OCI-LY1 (cell line): Measurements from ENCODE around the gene PKD1.

ENCODE experiments used
- H2AFZ ChIP-seq: fragments of 200-600 bp; sonication (generic), shearing (Covaris generic); 2 replicates; pipeline ENCODE4 v1.6.0; 2014; ENCODE audit warnings: antibody characterized with exemption, mild to moderate bottlenecking, low read length
- H3F3A ChIP-seq: fragments of 200-600 bp; sonication (generic), shearing (Covaris generic); 2 replicates; pipeline ENCODE4 v1.6.0; 2014; ENCODE audit warnings: mild to moderate bottlenecking, antibody characterized with exemption, low read length, moderate library complexity; ENCODE audit not compliant: insufficient read depth
- H3K27ac ChIP-seq: fragments of 200-600 bp; sonication (generic); 2 replicates; pipeline ENCODE4 v1.5.1; 2014; ENCODE audit warnings: low read length, mixed run types, mild to moderate bottlenecking, low read depth; ENCODE audit not compliant: poor library complexity, severe bottlenecking
- H3K27me3 ChIP-seq: fragments of 200-600 bp; sonication (generic); 2 replicates; pipeline ENCODE4 v1.6.0; 2014; ENCODE audit warnings: antibody characterized with exemption, mild to moderate bottlenecking, low read length, moderate library complexity; ENCODE audit not compliant: insufficient read depth
- H3K36me3 ChIP-seq: fragments of 200-600 bp; sonication (generic); 2 replicates; pipeline ENCODE4 v1.6.1; 2014; ENCODE audit warnings: mild to moderate bottlenecking, antibody characterized with exemption, low read length, moderate library complexity, mixed read lengths; ENCODE audit not compliant: insufficient read depth
- H3K4me1 ChIP-seq: fragments of 200-600 bp; sonication (generic); 2 replicates; pipeline ENCODE4 v1.5.1; 2014; ENCODE audit warnings: mild to moderate bottlenecking, low read length, moderate library complexity; ENCODE audit not compliant: insufficient read depth, severe bottlenecking
- H3K4me2 ChIP-seq: fragments of 200-600 bp; sonication (generic), shearing (Covaris generic); 2 replicates; pipeline ENCODE4 v1.6.1; 2014; ENCODE audit warnings: low read length
- H3K4me3 ChIP-seq: fragments of 200-600 bp; sonication (generic); 2 replicates; pipeline ENCODE4 v1.5.1; 2014; ENCODE audit warnings: low read length, low read depth, mild to moderate bottlenecking, mixed read lengths; ENCODE audit not compliant: poor library complexity, severe bottlenecking
- H3K79me2 ChIP-seq: fragments of 200-600 bp; shearing (Covaris generic); 2 replicates; pipeline ENCODE4 v1.6.1; 2016; ENCODE audit warnings: mixed run types, low read length, mixed read lengths; ENCODE audit not compliant: insufficient read depth
- H3K9ac ChIP-seq: fragments of 200-600 bp; sonication (generic), shearing (Covaris generic); 2 replicates; pipeline ENCODE4 v1.6.1; 2014; ENCODE audit warnings: mild to moderate bottlenecking, low read length, mixed read lengths
- H3K9me2 ChIP-seq: fragments of 200-600 bp; sonication (generic), shearing (Covaris generic); 2 replicates; pipeline ENCODE4 v1.6.1; 2014; ENCODE audit warnings: low read depth, mild to moderate bottlenecking, low read length, mixed read lengths
- H3K9me3 ChIP-seq: fragments of 200-600 bp; shearing (Covaris generic); 2 replicates; pipeline ENCODE4 v1.6.1; 2014; ENCODE audit warnings: low read length, mixed read lengths
- H4K20me1 ChIP-seq: fragments of 200-600 bp; sonication (generic), shearing (Covaris generic); 2 replicates; pipeline ENCODE4 v1.6.0; 2016; ENCODE audit warnings: mild to moderate bottlenecking, low read length; ENCODE audit not compliant: insufficient read depth
- EZH2 ChIP-seq: fragments of 200-600 bp; sonication (generic), shearing (Covaris generic); IDR thresholded peaks from 2 replicates; pipeline ENCODE4 v1.8.0; 2017; ENCODE audit warnings: borderline replicate concordance, mixed run types, mild to moderate bottlenecking, antibody characterized with exemption, low read length, moderate library complexity, mixed read lengths
- TF ChIP-seq, protein P1 (sequence below): fragments of 200-600 bp; sonication (generic), shearing (Covaris generic); IDR thresholded peaks from 2 replicates; pipeline ENCODE4 v1.5.1; 2017; ENCODE audit warnings: mild to moderate bottlenecking, antibody characterized with exemption, low read length, moderate library complexity, mixed read lengths

PKD1 gene

DNA sequence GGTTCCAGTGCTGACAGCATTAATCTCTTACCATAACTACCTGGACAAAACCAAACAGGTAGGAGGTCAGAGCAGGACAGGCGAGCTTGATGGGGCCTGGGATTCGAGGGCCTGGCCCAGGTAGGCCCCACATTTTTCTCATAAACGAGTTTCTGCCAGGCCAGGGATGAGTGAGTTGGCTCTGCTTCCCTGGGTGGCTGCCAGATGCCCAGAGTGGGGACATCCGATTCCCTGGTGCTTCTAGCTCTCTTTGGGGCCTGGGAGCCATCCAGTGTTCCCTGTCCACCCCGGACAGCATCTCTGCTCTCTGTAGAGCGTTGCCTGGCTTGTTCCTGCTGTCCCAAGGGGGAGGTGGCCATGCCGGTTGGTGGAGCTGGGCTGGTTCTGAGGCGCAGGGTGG lies 62.8 kb downstream of the PKD1 start:
- no peak overlapping the region for H3K27ac ChIP-seq
- no peak overlapping the region for H3K9ac ChIP-seq
- no peaks in the 10 kb centered on the region for H3K9me3 ChIP-seq
- H3K36me3 ChIP-seq, result peaks cover 18% of the 10 kb centered on the region
- H4K20me1 ChIP-seq, result no peaks in the 10 kb centered on the region
- H3K4me3 ChIP-seq, result no peak overlapping the region
- H3K9me2 ChIP-seq, result no peaks in the 10 kb centered on the region
- no peak overlapping the region for H2AFZ ChIP-seq
- TF ChIP-seq, protein P1, sequence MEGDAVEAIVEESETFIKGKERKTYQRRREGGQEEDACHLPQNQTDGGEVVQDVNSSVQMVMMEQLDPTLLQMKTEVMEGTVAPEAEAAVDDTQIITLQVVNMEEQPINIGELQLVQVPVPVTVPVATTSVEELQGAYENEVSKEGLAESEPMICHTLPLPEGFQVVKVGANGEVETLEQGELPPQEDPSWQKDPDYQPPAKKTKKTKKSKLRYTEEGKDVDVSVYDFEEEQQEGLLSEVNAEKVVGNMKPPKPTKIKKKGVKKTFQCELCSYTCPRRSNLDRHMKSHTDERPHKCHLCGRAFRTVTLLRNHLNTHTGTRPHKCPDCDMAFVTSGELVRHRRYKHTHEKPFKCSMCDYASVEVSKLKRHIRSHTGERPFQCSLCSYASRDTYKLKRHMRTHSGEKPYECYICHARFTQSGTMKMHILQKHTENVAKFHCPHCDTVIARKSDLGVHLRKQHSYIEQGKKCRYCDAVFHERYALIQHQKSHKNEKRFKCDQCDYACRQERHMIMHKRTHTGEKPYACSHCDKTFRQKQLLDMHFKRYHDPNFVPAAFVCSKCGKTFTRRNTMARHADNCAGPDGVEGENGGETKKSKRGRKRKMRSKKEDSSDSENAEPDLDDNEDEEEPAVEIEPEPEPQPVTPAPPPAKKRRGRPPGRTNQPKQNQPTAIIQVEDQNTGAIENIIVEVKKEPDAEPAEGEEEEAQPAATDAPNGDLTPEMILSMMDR, result no peak
- no peak for TF ChIP-seq EZH2
- no peak overlapping the region for H3K4me2 ChIP-seq
- H3K4me1 ChIP-seq, result no peaks in the 10 kb centered on the region
- H3K27me3 ChIP-seq, result no peaks in the 10 kb centered on the region
- no peaks in the 10 kb centered on the region for H3F3A ChIP-seq
- no peaks in the 10 kb centered on the region for H3K79me2 ChIP-seq

DNA sequence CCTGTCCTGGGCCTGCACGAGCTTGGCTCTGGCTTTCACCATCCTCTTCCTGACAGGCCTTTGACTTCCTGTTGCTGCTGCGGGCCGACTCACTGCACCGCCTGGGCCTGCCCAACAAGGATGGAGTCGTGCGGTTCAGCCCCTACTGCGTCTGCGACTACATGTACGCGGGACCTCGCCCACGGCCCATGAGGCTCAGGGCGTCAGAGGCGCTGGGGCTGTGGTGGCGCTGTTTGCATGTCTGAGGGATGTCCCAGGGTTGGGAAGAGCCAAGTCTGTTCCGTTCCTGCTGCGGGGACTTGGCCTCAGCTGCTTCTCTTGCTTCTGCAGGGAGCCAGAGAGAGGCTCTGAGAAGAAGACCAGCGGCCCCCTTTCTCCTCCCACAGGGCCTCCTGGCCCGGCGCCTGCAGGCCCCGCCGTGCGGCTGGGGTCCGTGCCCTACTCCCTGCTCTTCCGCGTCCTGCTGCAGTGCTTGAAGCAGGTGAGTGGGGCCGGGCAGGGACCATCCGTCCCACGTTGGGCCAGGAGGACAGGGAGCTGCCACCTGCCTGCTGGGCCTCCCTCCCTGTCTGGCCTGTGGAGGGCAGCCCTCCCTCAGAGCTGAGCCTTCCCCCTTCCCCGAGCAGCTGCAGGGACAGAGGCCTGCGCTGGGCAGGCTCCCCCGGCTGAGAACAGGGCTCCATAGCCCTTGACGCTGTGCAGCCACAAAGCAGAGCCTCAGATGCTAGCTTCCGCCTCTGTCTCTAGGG lies 64.1 kb downstream of the PKD1 start:
- H3K9me3 ChIP-seq, result no peaks in the 10 kb centered on the region
- no peaks in the 10 kb centered on the region for H3K79me2 ChIP-seq
- H2AFZ ChIP-seq, result no peak overlapping the region
- no peak overlapping the region for H3K4me3 ChIP-seq
- no peak for TF ChIP-seq EZH2
- TF ChIP-seq, protein P1, result no peak
- H3K27ac ChIP-seq, result no peak overlapping the region
- H3F3A ChIP-seq, result no peaks in the 10 kb centered on the region
- H3K9me2 ChIP-seq, result no peaks in the 10 kb centered on the region
- no peak overlapping the region for H3K4me2 ChIP-seq
- no peaks in the 10 kb centered on the region for H3K27me3 ChIP-seq
- H3K9ac ChIP-seq, result no peak overlapping the region
- no peaks in the 10 kb centered on the region for H3K4me1 ChIP-seq
- H3K36me3 ChIP-seq, result peaks cover 24% of the 10 kb centered on the region
- H4K20me1 ChIP-seq, result no peaks in the 10 kb centered on the region

DNA sequence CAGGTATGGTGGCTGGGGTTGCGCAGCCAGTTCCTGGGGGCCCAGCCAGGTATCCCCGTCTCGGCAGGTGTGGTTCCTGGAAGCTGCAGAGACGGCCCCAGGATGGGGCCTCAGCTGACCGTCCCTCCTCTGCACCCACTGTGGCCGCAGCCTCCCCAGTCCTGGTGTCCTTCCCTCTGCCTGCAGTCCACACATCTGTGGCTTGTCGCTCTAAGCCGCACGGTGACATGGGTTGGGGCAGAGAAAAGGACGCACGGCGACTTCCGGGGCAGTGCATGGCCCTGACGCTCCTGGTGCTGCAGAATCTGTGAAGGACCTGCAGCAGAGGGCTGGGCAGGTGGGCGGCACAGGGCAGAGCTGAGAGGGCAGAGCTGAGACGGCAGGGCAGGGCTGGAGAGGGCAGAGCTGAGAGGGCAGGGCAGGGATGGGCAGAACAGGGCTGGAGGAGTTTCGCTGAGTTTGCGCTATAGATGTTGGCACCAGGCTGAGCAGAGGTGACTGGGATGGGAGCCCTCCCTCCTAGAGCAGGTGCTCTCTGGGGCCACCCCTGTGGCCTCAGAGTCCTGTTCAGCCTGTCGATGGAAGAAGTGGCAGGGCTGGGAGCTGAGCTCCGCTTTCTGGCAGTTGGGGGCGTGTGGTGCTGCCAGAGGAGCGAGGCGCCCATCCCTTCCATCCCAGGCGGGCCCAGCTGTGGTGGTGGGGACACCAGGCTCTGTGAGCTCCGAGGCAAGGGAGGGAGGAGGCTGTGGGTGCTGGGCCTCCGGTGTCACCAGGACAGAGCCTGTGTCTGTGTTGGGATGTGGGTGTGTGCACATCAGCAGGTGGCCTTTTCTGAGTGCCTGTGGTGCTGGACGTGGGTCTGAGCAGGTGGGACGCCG lies 64.9 kb downstream of the PKD1 start:
- H3K9ac ChIP-seq, result no peak overlapping the region

More for the DNA sequence above, 64.9 kb downstream of the PKD1 start:
- H3F3A ChIP-seq, result no peaks in the 10 kb centered on the region
- H3K4me1 ChIP-seq, result no peaks in the 10 kb centered on the region
- no peaks in the 10 kb centered on the region for H3K9me3 ChIP-seq
- no peaks in the 10 kb centered on the region for H3K79me2 ChIP-seq
- H3K27ac ChIP-seq, result no peak overlapping the region
- no peaks in the 10 kb centered on the region for H3K9me2 ChIP-seq
- no peaks in the 10 kb centered on the region for H3K27me3 ChIP-seq
- no peak overlapping the region for H3K4me3 ChIP-seq
- TF ChIP-seq, protein P1, result no peak
- TF ChIP-seq EZH2, result no peak
- no peak overlapping the region for H3K4me2 ChIP-seq
- peaks cover 33% of the 10 kb centered on the region for H3K36me3 ChIP-seq
- H2AFZ ChIP-seq, result no peak overlapping the region
- H4K20me1 ChIP-seq, result no peaks in the 10 kb centered on the region
